Astrocyte (in vitro differentiated cells and primary cell): ENCODE data around the gene MSMO1. TPM values are rescaled to one million over a fixed set of nuclear protein-coding genes. Genes with fewer than 3 reads are reported as not detected.

Experiments used
- DNase-seq: peaks from one replicate; pipeline ENCODE4 v3.0.0-alpha.2; 2010; ENCODE audit warnings: low read depth
- FAIRE-seq: peaks from 2 replicates; lab custom pipeline; 2011; peaks lifted over from hg19 to GRCh38; lab: Jason Lieb, UNC
- H2AFZ ChIP-seq: 2 replicates; pipeline ENCODE4 v1.6.0; 2012; ENCODE audit warnings: low read depth, low read length, inconsistent platforms
- H3K27ac ChIP-seq: 2 replicates; pipeline ENCODE4 v1.5.1; 2011; ENCODE audit warnings: low read depth, low read length, inconsistent platforms
- H3K27me3 ChIP-seq: 2 replicates; pipeline ENCODE4 v1.6.0; 2011; ENCODE audit warnings: low read length, inconsistent platforms; ENCODE audit not compliant: insufficient read depth
- H3K36me3 ChIP-seq: 2 replicates; pipeline ENCODE4 v1.5.1; 2011; ENCODE audit warnings: low read length, inconsistent platforms; ENCODE audit not compliant: insufficient read depth
- H3K4me1 ChIP-seq: 2 replicates; pipeline ENCODE4 v1.5.1; 2011; ENCODE audit warnings: low read length, inconsistent platforms; ENCODE audit not compliant: insufficient read depth
- H3K4me2 ChIP-seq: 2 replicates; pipeline ENCODE4 v1.6.0; 2012; ENCODE audit warnings: low read length, inconsistent platforms
- H3K4me3 ChIP-seq: 2 replicates; pipeline ENCODE4 v1.5.1; 2011; ENCODE audit warnings: low read depth, mild to moderate bottlenecking, low read length, inconsistent platforms; ENCODE audit not compliant: insufficient read depth
- H3K79me2 ChIP-seq: 2 replicates; pipeline ENCODE4 v1.6.0; 2012; ENCODE audit warnings: mild to moderate bottlenecking, low read length, inconsistent platforms; ENCODE audit not compliant: insufficient read depth
- H3K9ac ChIP-seq: 2 replicates; pipeline ENCODE4 v1.6.0; 2012; ENCODE audit warnings: mild to moderate bottlenecking, low read length, inconsistent platforms
- H3K9me3 ChIP-seq: 2 replicates; pipeline ENCODE4 v1.5.1; 2012; ENCODE audit warnings: low read depth, mild to moderate bottlenecking, low read length, inconsistent platforms; ENCODE audit not compliant: insufficient read depth
- H4K20me1 ChIP-seq: 2 replicates; pipeline ENCODE4 v1.6.0; 2012; ENCODE audit warnings: low read length, inconsistent platforms; ENCODE audit not compliant: insufficient read depth
- H3K27ac Mint-ChIP-seq: one replicate; pipeline ENCODE4 v1.8.0; 2021; ENCODE audit warnings: mild to moderate bottlenecking, mixed read lengths; ENCODE audit not compliant: unreplicated experiment
- H3K27me3 Mint-ChIP-seq: one replicate; pipeline ENCODE4 v1.8.0; 2021; ENCODE audit warnings: low read depth, mixed read lengths; ENCODE audit not compliant: unreplicated experiment
- H3K36me3 Mint-ChIP-seq: one replicate; pipeline ENCODE4 v1.8.0; 2021; ENCODE audit warnings: low read depth, mixed read lengths; ENCODE audit not compliant: unreplicated experiment
- H3K4me1 Mint-ChIP-seq: one replicate; pipeline ENCODE4 v1.8.0; 2021; ENCODE audit warnings: low read depth, mixed read lengths; ENCODE audit not compliant: unreplicated experiment
- H3K4me3 Mint-ChIP-seq: one replicate; pipeline ENCODE4 v1.8.0; 2021; ENCODE audit warnings: mild to moderate bottlenecking, moderate library complexity, mixed read lengths; ENCODE audit not compliant: unreplicated experiment
- H3K9me3 Mint-ChIP-seq: one replicate; pipeline ENCODE4 v1.8.0; 2021; ENCODE audit warnings: mild to moderate bottlenecking, mixed read lengths; ENCODE audit not compliant: unreplicated experiment
- CTCF ChIP-seq: IDR thresholded peaks from 2 replicates; pipeline ENCODE4 v1.5.1; 2011; ENCODE audit warnings: low read depth, mild to moderate bottlenecking, inconsistent platforms, low read length, moderate library complexity; ENCODE audit not compliant: insufficient read depth
- EZH2 ChIP-seq: IDR thresholded peaks from 2 replicates; pipeline ENCODE4 v1.6.1; 2012; ENCODE audit warnings: mild to moderate bottlenecking, low read length, inconsistent platforms; ENCODE audit not compliant: insufficient read depth
- total RNA-seq: library from RNA; stranded (reverse); gene quantifications from 2 replicates; pipeline ENCODE4 v1.2.1, GENCODE V29; 2021

The MSMO1 gene
- total RNA-seq, 1 donor from 2014 or later, result 179 TPM

- Histone ChIP-seq H3K4me2 (no peak overlapping the region), H4K20me1 (no peaks in the 10 kb centered on the region), H3K27ac (no peak overlapping the region), H3K27me3 (no peaks in the 10 kb centered on the region), H3K79me2 (no peaks in the 10 kb centered on the region), H2AFZ (no peak overlapping the region), H3K4me3 (no peak overlapping the region), H3K9me3 (no peaks in the 10 kb centered on the region), H3K4me1 (no peaks in the 10 kb centered on the region), H3K9ac (no peak overlapping the region), H3K36me3 (peaks cover 21% of the 10 kb centered on the region)
- no peak for FAIRE-seq
- H3K4me3 Mint-ChIP-seq, result no peak overlapping the region
- H3K4me1 Mint-ChIP-seq, result peaks cover 4% of the 10 kb centered on the region
- TF ChIP-seq EZH2, result no peak
- TF ChIP-seq CTCF, result no peak
- H3K27ac Mint-ChIP-seq, result no peak overlapping the region
- no peak for DNase-seq
- H3K27me3 Mint-ChIP-seq, result no peaks in the 10 kb centered on the region
- H3K36me3 Mint-ChIP-seq, result no peaks in the 10 kb centered on the region
- H3K9me3 Mint-ChIP-seq, result no peaks in the 10 kb centered on the region
Observed at GRCh38 chr4:165343353-165344191, 16.1 kb downstream of the MSMO1 start.

GRCh38 chr4:165345666-165346417 is 18.4 kb downstream of the MSMO1 start:
- no peak for TF ChIP-seq EZH2
- TF ChIP-seq CTCF, result no peak
- H3K36me3 Mint-ChIP-seq, result no peaks in the 10 kb centered on the region
- no peaks in the 10 kb centered on the region for H3K27me3 Mint-ChIP-seq
- H3K9ac ChIP-seq, result no peak overlapping the region
- H3K4me1 Mint-ChIP-seq, result peaks cover 4% of the 10 kb centered on the region
- FAIRE-seq (no peak), DNase-seq (no peak)
- no peaks in the 10 kb centered on the region for H3K79me2 ChIP-seq
- H4K20me1 ChIP-seq, result no peaks in the 10 kb centered on the region
- H3K27ac ChIP-seq, result no peak overlapping the region
- H3K4me3 ChIP-seq, result no peak overlapping the region
- H3K4me1 ChIP-seq, result no peaks in the 10 kb centered on the region
- H3K4me2 ChIP-seq, result no peak overlapping the region
- no peak overlapping the region for H2AFZ ChIP-seq
- H3K27ac Mint-ChIP-seq, result no peak overlapping the region
- peaks cover 8% of the 10 kb centered on the region for H3K36me3 ChIP-seq
- peaks cover 2% of the 10 kb centered on the region for H3K9me3 Mint-ChIP-seq
- no peaks in the 10 kb centered on the region for H3K27me3 ChIP-seq
- H3K9me3 ChIP-seq, result no peaks in the 10 kb centered on the region
- no peak overlapping the region for H3K4me3 Mint-ChIP-seq
